Inflammatory macrophage treated with lipopolysaccharide for 4 hours (primary cell): ENCODE results near the gene ARID3A.
"Not testable (repeated sequence)": the region's sequence is repeated elsewhere in the genome, so short reads cannot be mapped to it uniquely, and the experiment has no call there.

ENCODE experiments used
- DNase-seq: peaks from one replicate; pipeline ENCODE4 v3.0.0-alpha.2; 2020

Gene ARID3A

GRCh38 chr19:925526-926322 is at the start of gene ARID3A:
TSS of gene ARID3A (plus strand) at chr19:926035. CDS start at chr19:929529, 3,494 bp downstream.
- DNase-seq: peak; percentile 79

- no peak for DNase-seq
Measured at GRCh38 chr19:876089-876488, 49.7 kb upstream of the ARID3A start.

GRCh38 chr19:876780-877314 is 49.0 kb upstream of the ARID3A start:
- no peak for DNase-seq

GRCh38 chr19:877992-878660 is 47.7 kb upstream of the ARID3A start:
- not testable (repeated sequence) for DNase-seq

GRCh38 chr19:878751-879561 is 46.9 kb upstream of the ARID3A start:
- DNase-seq: not testable (repeated sequence)

GRCh38 chr19:879711-880438 is 46.0 kb upstream of the ARID3A start:
- no peak for DNase-seq

- DNase-seq: no peak
Measured at GRCh38 chr19:881385-882071, 44.3 kb upstream of the ARID3A start.

- no peak for DNase-seq
Measured at GRCh38 chr19:882871-883497, 42.9 kb upstream of the ARID3A start.

GRCh38 chr19:883661-884211 is 42.1 kb upstream of the ARID3A start:
- no peak for DNase-seq

GRCh38 chr19:884420-885211 is 41.2 kb upstream of the ARID3A start:
- DNase-seq: no peak

- no peak for DNase-seq
Measured at GRCh38 chr19:885536-886224, 40.2 kb upstream of the ARID3A start.

GRCh38 chr19:887072-887471 is 38.8 kb upstream of the ARID3A start:
- no peak for DNase-seq

- DNase-seq: no peak
Measured at GRCh38 chr19:887599-887998, 38.2 kb upstream of the ARID3A start.

GRCh38 chr19:888581-889385 is 37.1 kb upstream of the ARID3A start:
- DNase-seq: no peak

GRCh38 chr19:889662-890295 is 36.1 kb upstream of the ARID3A start:
- DNase-seq: no peak

- DNase-seq: no peak
Measured at GRCh38 chr19:890831-891230, 35.0 kb upstream of the ARID3A start.

- DNase-seq: not testable (repeated sequence)
Measured at GRCh38 chr19:891421-892200, 34.2 kb upstream of the ARID3A start.
